GM19372 (cell line): ENCODE results near the gene RHBDF2.
A peak's percentile ranks its signal among the peaks of the same experiment; 100 is the strongest.
"Not testable (repeated sequence)": the region's sequence is repeated elsewhere in the genome, so short reads cannot be mapped to it uniquely, and the experiment has no call there.

Experiments used
- ATAC-seq: cut with Tn5 transposase; IDR thresholded peaks from one replicate; pipeline ENCODE4 v1.9.1; 2021; ENCODE audit warnings: mild to moderate bottlenecking, low read depth, moderate library complexity; ENCODE audit not compliant: unreplicated experiment

RHBDF2 gene

GRCh38 chr17:76527430-76528111 lies 26.3 kb upstream of the RHBDF2 start:
- no peak for ATAC-seq

GRCh38 chr17:76527016-76527415 lies 25.8 kb upstream of the RHBDF2 start:
- ATAC-seq = not testable (repeated sequence)

DNA sequence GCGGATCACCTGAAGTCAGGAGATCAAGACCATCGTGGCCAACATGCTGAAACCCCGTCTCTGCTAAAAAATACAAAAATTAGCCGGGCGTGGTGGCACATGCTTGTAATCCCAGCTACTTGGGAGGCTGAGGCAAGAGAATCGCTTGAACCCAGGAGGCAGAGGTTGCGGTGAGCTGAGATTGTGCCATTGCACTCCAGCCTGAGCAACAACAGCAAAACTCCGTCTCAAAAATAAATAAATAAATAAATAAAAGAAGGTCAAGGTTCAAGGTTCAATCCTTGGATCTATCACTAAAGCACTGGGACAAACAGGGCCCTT lies 24.2 kb upstream of the RHBDF2 start:
- ATAC-seq = not testable (repeated sequence)

- no peak for ATAC-seq
Measured at GRCh38 chr17:76524598-76525512, 23.6 kb upstream of the RHBDF2 start.

GRCh38 chr17:76523084-76524037 lies 22.1 kb upstream of the RHBDF2 start:
- no peak for ATAC-seq

- ATAC-seq = not testable (repeated sequence)
Measured at GRCh38 chr17:76521683-76522082, 20.5 kb upstream of the RHBDF2 start.

DNA sequence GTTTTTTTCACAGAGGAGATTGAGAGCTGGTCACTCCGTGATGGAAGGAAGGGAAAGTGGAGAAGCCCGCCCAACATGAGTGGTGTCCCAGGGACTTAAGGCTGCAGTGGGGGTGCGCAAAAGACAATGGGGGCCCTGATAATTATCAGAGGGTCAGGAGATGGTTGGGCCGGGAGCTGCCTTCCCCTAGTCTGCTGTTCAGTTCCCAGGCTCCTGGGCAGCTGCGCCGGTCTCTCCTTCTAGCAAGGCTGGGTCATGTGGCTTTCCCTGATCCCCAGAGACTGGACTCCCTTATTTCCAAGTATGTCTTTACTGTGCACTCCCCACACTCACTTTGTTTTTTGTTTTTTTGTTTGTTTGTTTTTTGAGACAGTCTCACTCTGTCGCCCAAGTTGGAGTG lies 20.0 kb upstream of the RHBDF2 start:
- no peak for ATAC-seq

DNA sequence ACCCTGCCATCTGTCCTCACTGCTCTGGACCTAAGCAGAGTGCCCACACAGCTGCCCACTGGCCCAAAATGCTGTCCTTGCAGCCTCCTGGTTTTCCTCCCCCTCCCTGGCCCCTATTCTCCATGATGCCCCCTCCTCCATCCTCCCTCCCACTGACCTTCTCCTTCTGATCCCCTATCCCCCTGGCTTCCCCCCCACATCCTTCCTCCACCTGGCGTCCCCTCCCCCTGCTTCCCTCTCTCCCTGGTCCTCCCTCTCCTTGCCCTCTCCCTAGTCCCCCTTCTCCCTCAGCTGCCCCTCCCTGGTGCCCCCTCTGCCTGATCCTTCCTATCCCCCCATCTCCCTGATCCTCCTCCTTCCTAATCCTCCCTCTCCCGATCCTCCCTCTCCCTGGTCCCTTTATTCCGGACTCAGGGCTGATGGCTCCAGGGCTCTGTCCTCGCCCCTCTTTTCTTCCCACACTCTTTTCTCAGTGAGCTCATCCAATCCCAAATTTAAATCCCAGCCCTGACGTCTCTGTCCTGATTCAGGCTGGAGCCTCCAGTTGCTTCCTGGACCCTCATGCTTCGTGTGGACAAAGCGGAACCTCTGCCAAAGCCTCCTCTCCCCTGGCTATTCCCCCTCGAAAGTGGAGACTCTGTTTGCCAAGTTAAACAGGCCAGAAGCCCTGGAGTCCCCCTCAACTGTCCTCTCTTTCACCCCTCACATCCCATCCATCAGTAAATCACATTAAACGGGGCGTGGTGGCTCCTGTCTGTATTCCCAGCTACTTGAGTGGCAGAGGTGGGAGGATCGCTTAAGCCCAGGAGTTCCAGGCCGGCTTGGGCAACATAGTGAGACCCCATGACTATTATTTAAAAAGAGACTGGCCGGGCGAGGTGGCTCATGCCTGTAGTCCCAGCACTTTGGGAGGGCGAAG lies 18.1 kb upstream of the RHBDF2 start:
- no peak for ATAC-seq

DNA sequence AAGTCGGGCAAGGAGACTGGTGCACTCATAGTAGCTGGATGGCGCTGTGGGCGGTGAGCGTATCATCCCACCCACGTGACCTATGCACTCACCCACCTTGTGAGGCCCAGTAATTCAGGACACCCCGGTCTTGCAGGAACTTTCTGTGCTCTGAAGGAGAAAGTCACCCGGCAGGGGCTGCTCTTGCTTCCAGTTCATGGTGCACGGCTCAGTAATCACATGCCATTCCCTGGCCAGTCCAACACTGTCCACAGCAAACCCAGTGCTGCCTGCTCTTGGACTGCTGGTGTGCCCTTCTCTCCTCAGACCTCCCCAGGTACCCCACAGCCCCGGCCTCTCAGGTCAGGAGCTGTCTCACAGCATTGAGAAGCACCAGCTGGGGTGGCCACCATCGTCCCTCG lies 16.4 kb upstream of the RHBDF2 start:
- ATAC-seq = no peak

- peak; percentile 50 for ATAC-seq
Measured at GRCh38 chr17:76515274-76515949, 14.2 kb upstream of the RHBDF2 start.

- ATAC-seq = not testable (repeated sequence)
Measured at GRCh38 chr17:76514355-76514754, 13.1 kb upstream of the RHBDF2 start.

GRCh38 chr17:76513306-76513692 lies 12.1 kb upstream of the RHBDF2 start:
- ATAC-seq = no peak

GRCh38 chr17:76512366-76513305 lies 11.4 kb upstream of the RHBDF2 start:
- no peak for ATAC-seq

DNA sequence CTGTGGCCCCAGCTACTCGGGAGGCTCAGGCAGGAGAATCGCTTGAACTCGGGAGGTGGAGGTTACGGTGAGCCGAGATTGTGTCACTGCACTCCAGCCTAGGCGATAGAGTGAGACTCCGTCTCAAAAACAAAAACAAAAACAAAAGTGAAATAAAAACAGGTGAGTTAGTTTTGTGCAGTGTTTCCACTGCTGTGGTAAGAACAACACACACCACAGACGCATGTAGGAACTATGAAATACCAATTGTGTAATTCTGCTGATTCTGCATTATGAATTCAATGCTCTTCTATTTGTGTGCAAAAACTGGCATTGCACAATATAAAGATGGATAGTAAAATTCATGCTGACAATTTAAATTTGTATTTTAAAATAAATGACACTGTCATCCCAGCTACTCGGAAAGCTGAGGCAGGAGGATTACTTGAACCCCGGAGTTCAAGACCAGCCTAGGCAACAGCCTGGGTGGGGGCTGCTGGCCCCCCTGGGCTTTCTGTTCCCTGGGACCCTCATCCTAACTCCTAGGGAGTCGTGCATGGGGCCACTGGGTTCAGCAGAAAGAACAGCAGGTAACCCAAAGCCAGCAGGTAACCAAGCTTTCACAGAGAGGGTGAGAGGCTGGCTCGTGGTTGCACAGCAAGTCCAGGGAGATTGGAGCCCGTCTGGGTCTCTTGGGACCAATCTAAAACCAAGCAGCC lies 10.6 kb upstream of the RHBDF2 start:
- ATAC-seq = no peak

GRCh38 chr17:76510831-76511244 lies 9.6 kb upstream of the RHBDF2 start:
- ATAC-seq = no peak

DNA sequence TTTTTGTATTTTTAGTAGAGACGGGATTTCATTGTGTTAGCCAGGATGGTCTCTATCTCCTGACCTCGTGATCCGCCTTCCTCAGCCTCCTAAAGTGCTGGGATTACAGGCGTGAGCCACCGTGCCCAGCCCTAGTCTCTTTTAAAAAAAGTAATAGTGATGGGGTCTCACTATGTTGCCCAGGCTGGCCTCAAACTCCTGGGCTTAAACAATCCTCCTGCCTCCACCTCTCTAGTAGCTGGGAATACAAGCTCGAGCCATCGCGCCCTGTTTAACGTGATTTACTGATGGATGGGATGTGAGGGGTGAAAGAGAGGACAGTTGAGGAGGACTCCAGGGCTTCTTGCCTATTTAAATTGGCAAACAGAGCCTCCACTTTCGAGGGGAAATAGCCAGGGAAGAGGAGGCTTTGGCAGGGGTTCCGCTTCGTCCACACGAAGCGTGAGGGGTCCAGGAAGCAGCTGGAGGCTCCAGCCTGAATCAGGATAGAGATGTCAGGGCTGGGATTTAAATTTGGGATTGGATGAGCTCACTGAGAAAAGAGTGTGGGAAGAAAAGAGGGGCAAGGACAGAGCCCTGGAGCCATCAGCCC lies 7.3 kb upstream of the RHBDF2 start:
- ATAC-seq = not testable (repeated sequence)
